Uterus (tissue), 4 donors: ENCODE results near the gene DNASE2B. TPM values are rescaled to one million over a fixed set of nuclear protein-coding genes. Genes with fewer than 3 reads are reported as not detected.

Experiments used
- DNase-seq, 2 donors: peaks; one replicate each; pipeline ENCODE4 v3.0.0-alpha.2; 2019 to 2020
- H3K27ac ChIP-seq, 2 donors: fragments of 200-600 bp; sonication (generic); 1 replicate in 1 of 2; 2 replicates in 1 of 2; pipeline ENCODE4 v1.5.1; 2016 to 2018
- H3K27me3 ChIP-seq, 2 donors: fragments of 200-600 bp; sonication (generic); one replicate each; pipeline ENCODE4 v1.5.1; 2018 to 2019; ENCODE audit warnings: control low read depth in 1 of 2
- H3K36me3 ChIP-seq, 2 donors: fragments of 200-600 bp; sonication (generic); one replicate each; pipeline ENCODE4 v1.5.1; 2019; ENCODE audit warnings: control low read depth in 1 of 2
- H3K4me1 ChIP-seq, 2 donors: fragments of 200-600 bp; sonication (generic); one replicate each; pipeline ENCODE4 v1.5.1; 2018 to 2019; ENCODE audit warnings: control low read depth in 1 of 2
- H3K4me3 ChIP-seq, 2 donors: fragments of 200-600 bp; sonication (generic); 1 replicate in 1 of 2; 2 replicates in 1 of 2; pipeline ENCODE4 v1.5.1; 2018 to 2019; ENCODE audit warnings: mild to moderate bottlenecking in 1 of 2
- H3K9me3 ChIP-seq, 2 donors: fragments of 200-600 bp; sonication (generic); one replicate each; pipeline ENCODE4 v1.5.1; 2019; ENCODE audit warnings: control low read depth in 1 of 2
- CTCF ChIP-seq, 4 experiments: fragments of 200-600 bp in 2 of 4; fragments of 450-650 bp in 2 of 4; sonication (generic) in 2 of 4; IDR thresholded peaks; one replicate each; pipeline ENCODE4 v1.5.1; 2016 to 2019; ENCODE audit warnings: antibody characterized with exemption in 4 of 4, mild to moderate bottlenecking in 2 of 4, moderate library complexity in 1 of 4
- POLR2A ChIP-seq, 2 donors: fragments of 450-650 bp; IDR thresholded peaks; one replicate each; pipeline ENCODE4 v1.6.1; 2016; ENCODE audit warnings: antibody characterized with exemption in 2 of 2, mild to moderate bottlenecking in 1 of 2, moderate library complexity in 1 of 2
- intact Hi-C: fragments of 100-400 bp; cut with DNase I; formaldehyde crosslinking; loops from one replicate; pipeline ENCODE4 v1.15.1; 2023; ENCODE audit warnings: low total_unique reads
- total RNA-seq, 4 donors: library from RNA; depleted of rRNA in 3 of 4; stranded (reverse); fragments of >200 nt in 3 of 4; gene quantifications; one replicate each; pipeline versions ENCODE4 v1.1.0 to v1.2.4, GENCODE V29; 2014 to 2023
- donor health status: DM: yes; HTN: yes; CAD: no.

Gene DNASE2B
- total RNA-seq, 4 donors from 2014 or later = not detected

DNA sequence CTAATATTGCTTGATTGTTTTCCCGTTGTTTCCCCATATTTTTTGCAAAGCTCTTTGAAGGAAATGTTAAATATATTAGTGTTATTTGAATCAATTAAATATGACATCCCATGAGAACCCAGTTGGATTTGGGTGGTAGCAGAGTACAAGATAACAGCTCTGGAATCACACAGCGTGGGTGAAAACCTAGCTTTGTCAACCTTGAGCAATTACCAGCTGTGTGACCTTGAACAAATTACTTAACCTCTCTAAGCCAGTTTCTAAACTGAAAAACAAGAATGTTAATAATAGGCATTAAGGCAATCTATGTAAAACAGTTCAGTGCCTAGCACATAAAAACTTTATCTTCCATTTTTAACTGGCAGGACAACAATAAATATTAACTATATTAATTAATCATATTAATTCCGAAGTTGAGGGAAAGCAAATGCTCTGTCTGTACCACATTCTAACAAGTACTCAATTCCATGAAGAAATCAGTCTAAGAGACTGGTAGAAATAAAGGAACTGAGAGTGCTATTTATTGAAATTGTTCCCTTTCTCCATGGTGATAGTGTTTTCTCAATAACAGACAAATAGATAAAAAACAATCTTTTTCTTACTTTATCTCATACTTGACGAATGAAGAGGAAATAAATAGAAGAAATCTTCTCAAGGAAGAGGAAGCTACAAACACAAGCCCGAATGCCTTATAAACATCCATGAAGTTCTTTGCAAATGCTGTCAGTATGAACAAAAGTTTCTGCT is 27.0 kb downstream of the DNASE2B start:
- H3K9me3 ChIP-seq = no peaks in the 10 kb centered on the region
- no peaks in the 10 kb centered on the region for H3K27me3 ChIP-seq
- no peak for DNase-seq
- H3K4me1 ChIP-seq = no peaks in the 10 kb centered on the region
- no peak for TF ChIP-seq POLR2A (IDR thresholded peaks at IDR 0.05)
- TF ChIP-seq CTCF (IDR thresholded peaks at IDR 0.05) = no peak
- H3K27ac ChIP-seq = no peak overlapping the region
- no peaks in the 10 kb centered on the region for H3K36me3 ChIP-seq
- intact Hi-C loops = no loop called here
- no peak overlapping the region for H3K4me3 ChIP-seq

GRCh38 chr1:84426376-84426775 is 28.1 kb downstream of the DNASE2B start:
- intact Hi-C loops = no loop called here
- Histone ChIP-seq H3K27ac (no peak overlapping the region), H3K27me3 (no peaks in the 10 kb centered on the region), H3K9me3 (no peaks in the 10 kb centered on the region), H3K4me1 (no peaks in the 10 kb centered on the region), H3K36me3 (no peaks in the 10 kb centered on the region), H3K4me3 (no peak overlapping the region)
- no peak for DNase-seq
- TF ChIP-seq POLR2A (IDR thresholded peaks at IDR 0.05) = no peak
- no peak for TF ChIP-seq CTCF (IDR thresholded peaks at IDR 0.05)

DNA sequence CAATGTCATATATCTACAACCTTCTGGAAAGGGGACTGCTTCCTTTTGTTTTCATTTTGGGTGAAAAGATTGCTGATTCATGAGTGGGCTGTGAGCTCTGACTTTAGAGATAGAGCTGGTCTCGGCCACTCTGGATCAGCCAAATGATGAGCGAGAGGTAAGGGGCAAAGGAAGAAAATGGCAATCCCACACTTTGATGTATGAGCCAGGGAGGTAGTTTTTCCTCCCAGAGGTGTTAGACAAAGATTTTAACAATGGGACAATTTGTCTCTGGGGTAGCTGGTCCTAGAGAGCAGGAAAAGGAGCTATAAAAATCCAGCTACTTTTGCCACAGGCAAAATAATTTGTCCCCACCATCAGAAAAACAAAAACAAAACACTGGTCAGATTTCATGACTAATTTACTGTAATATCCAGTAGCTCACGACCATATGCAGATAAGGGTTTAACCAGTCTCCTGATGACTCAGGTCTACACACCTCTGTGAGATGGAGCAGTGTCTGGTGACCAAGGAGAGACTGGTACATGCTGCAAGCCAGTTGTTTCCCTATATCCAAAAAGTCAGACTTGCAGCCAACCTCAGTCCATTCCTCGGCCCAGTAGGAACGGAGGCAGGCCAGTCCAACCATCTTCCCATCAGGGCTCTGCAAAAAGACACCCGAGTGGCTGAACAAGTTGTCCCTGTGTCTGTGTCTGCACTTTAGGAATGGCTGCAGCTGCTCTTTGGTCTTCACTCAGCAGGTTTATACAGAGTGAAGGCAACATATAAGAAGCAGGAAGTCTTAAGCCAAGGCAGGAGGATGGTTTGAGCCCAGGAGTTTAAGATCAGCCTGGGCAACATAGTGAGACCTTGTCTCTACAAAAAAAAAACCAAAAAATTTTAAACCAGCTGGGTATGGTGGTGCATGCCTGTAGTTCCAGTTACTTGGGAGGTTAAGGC is 29.2 kb downstream of the DNASE2B start:
- intact Hi-C loops = no loop called here
- no peaks in the 10 kb centered on the region for H3K36me3 ChIP-seq
- H3K4me1 ChIP-seq = no peaks in the 10 kb centered on the region
- H3K27ac ChIP-seq = no peak overlapping the region
- no peak for DNase-seq
- H3K4me3 ChIP-seq = no peak overlapping the region
- H3K9me3 ChIP-seq = no peaks in the 10 kb centered on the region
- TF ChIP-seq CTCF (IDR thresholded peaks at IDR 0.05) (no peak), POLR2A (IDR thresholded peaks at IDR 0.05) (no peak)
- no peaks in the 10 kb centered on the region for H3K27me3 ChIP-seq

DNA sequence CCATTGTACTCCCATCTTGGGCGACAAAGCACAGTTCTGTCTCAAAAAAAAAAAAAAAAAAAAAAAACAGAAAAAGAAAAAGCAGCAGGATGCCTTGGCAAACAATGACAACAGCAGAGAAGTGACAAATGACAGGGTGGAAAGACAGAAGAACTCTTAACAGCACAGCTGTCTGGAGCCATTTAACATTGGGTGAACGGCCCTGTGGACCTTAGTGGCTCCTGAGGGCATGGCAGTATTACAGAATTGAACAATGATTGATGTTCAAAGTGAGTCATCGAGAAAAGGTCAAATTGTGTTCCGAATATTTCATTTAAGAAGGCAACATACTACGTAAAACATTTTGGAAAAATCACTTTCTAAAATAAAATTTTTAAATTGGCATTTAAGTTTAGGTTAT is 30.0 kb downstream of the DNASE2B start:
- Histone ChIP-seq H3K9me3 (no peaks in the 10 kb centered on the region), H3K36me3 (no peaks in the 10 kb centered on the region), H3K27me3 (no peaks in the 10 kb centered on the region), H3K27ac (no peak overlapping the region), H3K4me3 (no peak overlapping the region), H3K4me1 (no peaks in the 10 kb centered on the region)
- TF ChIP-seq POLR2A (IDR thresholded peaks at IDR 0.05) (no peak), CTCF (IDR thresholded peaks at IDR 0.05) (no peak)
- no peak for DNase-seq
- intact Hi-C loops = no loop called here

DNA sequence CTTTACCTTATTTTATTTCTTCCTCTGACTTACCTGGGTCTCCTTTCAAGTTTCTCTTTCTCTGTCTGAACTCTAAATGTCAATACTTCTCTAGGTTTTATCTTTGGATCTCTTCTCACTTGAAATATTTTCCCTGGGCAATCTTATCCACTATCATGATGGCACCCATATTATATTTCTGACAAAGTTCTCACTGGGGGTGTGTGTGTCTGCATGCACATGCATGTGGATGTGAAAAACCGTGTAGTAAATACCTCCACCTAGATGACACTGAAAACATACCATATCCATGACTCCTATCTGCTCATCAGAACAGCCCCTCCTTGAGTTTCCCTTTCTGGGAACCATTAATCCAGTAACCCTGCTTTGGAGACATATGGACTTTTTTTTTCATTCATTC is 30.9 kb downstream of the DNASE2B start:
- H3K4me1 ChIP-seq = no peaks in the 10 kb centered on the region
- H3K4me3 ChIP-seq = no peak overlapping the region
- TF ChIP-seq POLR2A (IDR thresholded peaks at IDR 0.05) = no peak
- no peak for TF ChIP-seq CTCF (IDR thresholded peaks at IDR 0.05)
- no peaks in the 10 kb centered on the region for H3K36me3 ChIP-seq
- no peak for DNase-seq
- H3K27me3 ChIP-seq = no peaks in the 10 kb centered on the region
- H3K9me3 ChIP-seq = no peaks in the 10 kb centered on the region
- intact Hi-C loops = no loop called here
- no peak overlapping the region for H3K27ac ChIP-seq
